K562 (cell line): Measurements from ENCODE around the gene VSNL1. TPM values are rescaled to one million over a fixed set of nuclear protein-coding genes. Genes with fewer than 3 reads are reported as not detected.
A peak's percentile ranks its signal among the peaks of the same experiment; 100 is the strongest.

Experiments used
- ATAC-seq: fragments of 200-7000 bp; cut with Tn5 transposase; 3 replicates; pipeline ENCODE4 v1.9.1; 2020; ENCODE audit warnings: moderate library complexity
- BruUV-seq: library from RNA; stranded (reverse); fragments of 400-500 nt; replicated peaks from 2 replicates; lab custom pipeline; 2021; lab: Mats Ljungman, UMichigan
- CTCF ChIA-PET: fragments of 300-600 bp; formaldehyde crosslinking; extraction: SDS; loops from one replicate; lab custom pipeline; 2021; ENCODE audit warnings: low intra/inter-chr PET ratio; lab: Yijun Ruan, JAX
- POLR2A ChIA-PET: fragments of 300-600, 350-650 bp; sonication (Branson Sonifier 250); formaldehyde crosslinking; extraction: SDS; loops from one replicate; lab custom pipeline; 2021; ENCODE audit warnings: antibody characterized with exemption, inconsistent platforms; lab: Yijun Ruan, JAX
- DNase-seq, 4 experiments: peaks; one replicate each; pipeline versions ENCODE4 v3.0.0 to v3.0.0-alpha.2; 2011 to 2018; ENCODE audit warnings: low spot score in 3 of 4, mixed read lengths in 3 of 4; ENCODE audit errors: extremely low read depth in 1 of 4
- FAIRE-seq: peaks from 2 replicates; lab custom pipeline; 2011; peaks lifted over from hg19 to GRCh38; lab: Jason Lieb, UNC
- H2AFZ ChIP-seq: 2 replicates; pipeline ENCODE4 v1.6.0; 2011; ENCODE audit warnings: low read depth, low read length, control low read depth, inconsistent platforms
- H3K27ac ChIP-seq: fragments of 200-600 bp; 3 replicates; pipeline ENCODE4 v1.8.0; 2011; ENCODE audit warnings: low read depth, mild to moderate bottlenecking, control low read depth, inconsistent platforms, low read length, moderate library complexity, mixed read lengths; ENCODE audit errors: extremely low read depth
- H3K27me3 ChIP-seq, 2 experiments: fragments of 300-600 bp in 1 of 2; 2 replicates in 1 of 2; 3 replicates in 1 of 2; pipeline versions ENCODE4 v1.6.0 to v1.8.0; 2011; ENCODE audit warnings: inconsistent platforms in 2 of 2, low read length in 2 of 2, mild to moderate bottlenecking in 1 of 2, mixed read lengths in 1 of 2, moderate library complexity in 1 of 2; ENCODE audit not compliant: control insufficient read depth in 2 of 2, insufficient read depth in 2 of 2
- H3K36me3 ChIP-seq: fragments of 300-600 bp; 3 replicates; pipeline ENCODE4 v1.8.0; 2011; ENCODE audit warnings: mild to moderate bottlenecking, low read length, inconsistent platforms; ENCODE audit not compliant: control insufficient read depth, insufficient read depth
- H3K4me1 ChIP-seq, 2 experiments: fragments of 200-600 bp in 1 of 2; replicated peaks in 1 of 2; 2 replicates in 1 of 2; 3 replicates in 1 of 2; pipeline versions ENCODE4 v1.5.1 to v1.8.0; 2011; ENCODE audit warnings: inconsistent platforms in 2 of 2, low read length in 2 of 2, mild to moderate bottlenecking in 1 of 2, mixed read lengths in 1 of 2, moderate library complexity in 1 of 2; ENCODE audit not compliant: control insufficient read depth in 2 of 2, insufficient read depth in 2 of 2
- H3K4me2 ChIP-seq: 2 replicates; pipeline ENCODE4 v1.6.1; 2011; ENCODE audit warnings: low read length, control low read depth, inconsistent platforms, mixed read lengths; ENCODE audit not compliant: insufficient read depth
- H3K4me3 ChIP-seq: fragments of 200-600 bp; sonication (generic), shearing (Covaris generic); 2 replicates; pipeline ENCODE4 v1.5.1; 2016; ENCODE audit warnings: control low read depth, inconsistent platforms
- H3K79me2 ChIP-seq: fragments of 200-600 bp; 3 replicates; pipeline ENCODE4 v1.8.0; 2011; ENCODE audit warnings: low read length, inconsistent platforms; ENCODE audit not compliant: control insufficient read depth, insufficient read depth
- H3K9ac ChIP-seq, 2 experiments: 2 replicates each; pipeline versions ENCODE4 v1.6.0 to v1.6.1; 2011; ENCODE audit warnings: low read depth in 2 of 2, low read length in 2 of 2, control low read depth in 1 of 2, inconsistent platforms in 1 of 2, mild to moderate bottlenecking in 1 of 2, mixed read lengths in 1 of 2; ENCODE audit not compliant: insufficient read depth in 1 of 2
- H3K9me1 ChIP-seq: one replicate; pipeline ENCODE4 v1.6.0; 2011; ENCODE audit warnings: inconsistent platforms, mild to moderate bottlenecking, low read length, moderate library complexity; ENCODE audit not compliant: control insufficient read depth, insufficient read depth
- H3K9me3 ChIP-seq: replicated peaks from 2 replicates; pipeline ENCODE4 v1.5.1; 2011; ENCODE audit warnings: low read depth, low read length, inconsistent platforms; ENCODE audit not compliant: control insufficient read depth, insufficient read depth
- H4K20me1 ChIP-seq: replicated peaks from 2 replicates; pipeline ENCODE4 v1.6.1; 2011; ENCODE audit warnings: low read length, inconsistent platforms, mixed read lengths; ENCODE audit not compliant: control insufficient read depth, insufficient read depth
- ARID1B ChIP-seq: fragments of 450-650 bp; IDR thresholded peaks from 2 replicates; pipeline ENCODE4 v1.6.1; 2016; ENCODE audit warnings: antibody characterized with exemption, mild to moderate bottlenecking, inconsistent platforms
- CBFA2T3 ChIP-seq: fragments of 450-650 bp; IDR thresholded peaks from 2 replicates; pipeline ENCODE4 v1.6.1; 2017
- HOXB6 ChIP-seq: fragments of 250-450 bp; sonication (Bioruptor Pico); IDR thresholded peaks from 2 replicates; pipeline ENCODE4 v1.5.1; 2022; ENCODE audit warnings: mild to moderate bottlenecking, borderline replicate concordance
- KAT7 ChIP-seq: sonication (generic); formaldehyde crosslinking; IDR thresholded peaks from 2 replicates; pipeline ENCODE4 v1.8.0; 2022; ENCODE audit warnings: missing genetic modification reagents, mild to moderate bottlenecking, borderline replicate concordance
- KDM1A ChIP-seq, 2 experiments: fragments of 450-650 bp; IDR thresholded peaks; 2 replicates each; pipeline ENCODE4 v1.6.1; 2016; ENCODE audit warnings: mild to moderate bottlenecking in 2 of 2
- NR3C1 ChIP-seq: sonication (generic); formaldehyde crosslinking; IDR thresholded peaks from 2 replicates; pipeline ENCODE4 v1.8.1; 2022; ENCODE audit warnings: missing genetic modification reagents
- PHB2 ChIP-seq: fragments of 450-650 bp; IDR thresholded peaks from 2 replicates; pipeline ENCODE4 v1.6.1; 2017; ENCODE audit warnings: low read depth
- RB1 ChIP-seq: fragments of 450-650 bp; IDR thresholded peaks from 2 replicates; pipeline ENCODE4 v1.6.1; 2017; ENCODE audit warnings: low read depth, mild to moderate bottlenecking
- TCF7 ChIP-seq: sonication (generic); IDR thresholded peaks from 2 replicates; pipeline ENCODE4 v1.6.1; 2016; ENCODE audit warnings: antibody characterized with exemption, borderline replicate concordance
- TRIM28 ChIP-seq: fragments of 450-650 bp; IDR thresholded peaks from 2 replicates; pipeline ENCODE4 v1.6.1; 2017
- ZFX ChIP-seq: sonication (generic); formaldehyde crosslinking; IDR thresholded peaks from 2 replicates; pipeline ENCODE4 v1.8.0; 2022; ENCODE audit warnings: mild to moderate bottlenecking, missing genetic modification reagents, moderate library complexity
- WGBS: fragments of 100-300 bp; shearing (Covaris generic); methylation state at CpG from one replicate; pipeline ENCODE4 v1.1.6; 2016; ENCODE audit warnings: low coverage, mixed read lengths; ENCODE audit not compliant: insufficient coverage; ENCODE audit errors: missing lambda C conversion rate; 5-methylcytosine and 5-hydroxymethylcytosine counted together
- in situ Hi-C: fragments of 300-500 bp; cut with MboI; formaldehyde crosslinking; loops from 4 replicates; pipeline ENCODE4 v1.15.0; 2018; ENCODE audit warnings: inconsistent platforms, mixed read lengths
- intact Hi-C: fragments of 100-400 bp; cut with micrococcal nuclease; formaldehyde crosslinking; loops from 2 replicates; pipeline ENCODE4 v1.14.2; 2022
- polyA plus RNA-seq, 8 experiments: library from polyadenylated mRNA; depleted of rRNA in 4 of 8; stranded (reverse) in 5 of 8; unstranded in 3 of 8; fragments of >200 nt; fragmentation: Nextera tagmentation in 2 of 8; fragmentation: Illumina TruSeq in 1 of 8; extraction: Ambion mirVana in 2 of 8; extraction: Trizol in 1 of 8; gene quantifications; 2 replicates each; pipeline versions ENCODE4 v1.2.1 to v1.2.3, GENCODE V29; 2011 to 2014; ENCODE audit warnings: inconsistent platforms in 1 of 8, missing spikeins in 1 of 8
- total RNA-seq, 7 experiments: library from RNA; depleted of rRNA in 6 of 7; stranded (reverse); fragments of >200 nt in 6 of 7; fragmentation: Illumina TruSeq in 2 of 7; extraction: Trizol in 2 of 7; gene quantifications; 2 replicates each; pipeline versions ENCODE4 v1.2.1 to v1.2.3, GENCODE V29; 2011 to 2021; ENCODE audit warnings: low replicate concordance in 1 of 7
- TF ChIP-seq, protein P1 (sequence below): fragments of 250-450 bp; sonication (Bioruptor Pico); IDR thresholded peaks from 2 replicates; pipeline ENCODE4 v1.5.0; 2021; ENCODE audit warnings: mild to moderate bottlenecking, borderline replicate concordance
- TF ChIP-seq, protein P2 (sequence below): fragments of 200-800 bp; sonication (Bioruptor generic); IDR thresholded peaks from 2 replicates; pipeline ENCODE4 v1.6.1; 2017; ENCODE audit warnings: missing genetic modification characterization, missing compliant biosample characterization
- TF ChIP-seq, protein P3 (sequence below), 3 experiments: IDR thresholded peaks in 2 of 3; conservative IDR thresholded peaks in 1 of 3; 2 replicates each; pipeline ENCODE4 v1.5.1; 2011 to 2012; ENCODE audit warnings: low read length in 3 of 3, mild to moderate bottlenecking in 3 of 3, control low read depth in 2 of 3, improper control_type of control experiment in 1 of 3, inconsistent platforms in 1 of 3, low read depth in 1 of 3, mixed read lengths in 1 of 3, moderate library complexity in 1 of 3; ENCODE audit not compliant: insufficient read depth in 2 of 3
- TF ChIP-seq, protein P4 (sequence below): fragments of 450-650 bp; IDR thresholded peaks from 2 replicates; pipeline ENCODE4 v1.6.1; 2016

The VSNL1 gene
- total and polyA plus RNA-seq, 9 of the 15 experiments (the other 6 are each of a cell fraction or from before 2014, with no cell fraction given): 0.20 TPM; not detected in 8

DNA sequence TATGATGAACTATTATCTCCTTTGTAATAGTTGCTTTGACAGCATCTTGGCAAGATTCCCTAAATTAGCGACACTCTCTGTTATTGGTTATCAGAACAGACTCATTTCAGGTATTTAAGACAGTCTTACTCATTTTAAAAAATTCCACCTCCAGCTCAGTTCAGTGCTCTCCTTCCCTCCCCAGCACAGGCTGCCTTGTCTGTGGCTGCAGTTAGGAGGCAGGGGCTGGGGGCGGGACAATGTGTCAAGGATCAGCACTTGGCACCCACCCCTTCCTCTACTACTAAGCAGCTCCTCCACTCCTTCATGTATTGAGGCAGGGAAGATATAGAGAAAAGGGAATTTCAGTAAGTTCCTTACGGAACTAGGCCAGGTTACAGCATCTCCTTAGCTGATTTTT is 85.0 kb downstream of the VSNL1 start (continued):
- TF ChIP-seq KDM1A (IDR thresholded peaks at IDR 0.05): no peak
- TF ChIP-seq, protein P1, sequence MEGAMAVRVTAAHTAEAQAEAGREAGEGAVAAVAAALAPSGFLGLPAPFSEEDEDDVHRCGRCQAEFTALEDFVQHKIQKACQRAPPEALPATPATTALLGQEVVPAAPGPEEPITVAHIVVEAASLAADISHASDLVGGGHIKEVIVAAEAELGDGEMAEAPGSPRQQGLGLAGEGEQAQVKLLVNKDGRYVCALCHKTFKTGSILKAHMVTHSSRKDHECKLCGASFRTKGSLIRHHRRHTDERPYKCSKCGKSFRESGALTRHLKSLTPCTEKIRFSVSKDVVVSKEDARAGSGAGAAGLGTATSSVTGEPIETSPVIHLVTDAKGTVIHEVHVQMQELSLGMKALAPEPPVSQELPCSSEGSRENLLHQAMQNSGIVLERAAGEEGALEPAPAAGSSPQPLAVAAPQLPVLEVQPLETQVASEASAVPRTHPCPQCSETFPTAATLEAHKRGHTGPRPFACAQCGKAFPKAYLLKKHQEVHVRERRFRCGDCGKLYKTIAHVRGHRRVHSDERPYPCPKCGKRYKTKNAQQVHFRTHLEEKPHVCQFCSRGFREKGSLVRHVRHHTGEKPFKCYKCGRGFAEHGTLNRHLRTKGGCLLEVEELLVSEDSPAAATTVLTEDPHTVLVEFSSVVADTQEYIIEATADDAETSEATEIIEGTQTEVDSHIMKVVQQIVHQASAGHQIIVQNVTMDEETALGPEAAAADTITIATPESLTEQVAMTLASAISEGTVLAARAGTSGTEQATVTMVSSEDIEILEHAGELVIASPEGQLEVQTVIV (CRISPR knock-in tag): no peak
- no peak for TF ChIP-seq PHB2
- TF ChIP-seq RB1: no peak
- TF ChIP-seq NR3C1 (CRISPR knock-in tag): no peak
- no peak for TF ChIP-seq TCF7
- TF ChIP-seq, all 486 proteins: peak for 0

DNA sequence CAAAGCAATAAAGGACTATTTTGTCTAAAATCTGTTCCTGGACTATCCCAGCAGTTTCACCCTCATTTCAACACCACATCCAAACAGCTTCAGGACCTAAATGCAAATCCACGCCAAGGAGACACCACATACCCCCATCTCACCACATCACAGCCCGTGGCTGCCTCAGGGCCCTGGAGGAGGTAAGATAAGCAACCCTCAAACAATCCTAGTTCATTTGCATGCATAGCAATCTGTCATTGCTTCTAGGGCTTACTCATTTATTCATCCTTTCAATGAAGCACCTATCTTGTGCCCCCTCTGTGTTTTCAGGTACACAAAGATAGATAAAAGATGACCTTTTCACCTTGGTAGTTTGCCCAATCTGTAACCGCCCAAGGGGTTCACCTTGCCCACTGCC is 86.5 kb downstream of the VSNL1 start:
- in situ Hi-C loops: no loop called here
- no TSS peak for BruUV-seq
- peak; percentile 74 for TF ChIP-seq CBFA2T3
- TF ChIP-seq ZFX: no peak
- TF ChIP-seq, protein P2, sequence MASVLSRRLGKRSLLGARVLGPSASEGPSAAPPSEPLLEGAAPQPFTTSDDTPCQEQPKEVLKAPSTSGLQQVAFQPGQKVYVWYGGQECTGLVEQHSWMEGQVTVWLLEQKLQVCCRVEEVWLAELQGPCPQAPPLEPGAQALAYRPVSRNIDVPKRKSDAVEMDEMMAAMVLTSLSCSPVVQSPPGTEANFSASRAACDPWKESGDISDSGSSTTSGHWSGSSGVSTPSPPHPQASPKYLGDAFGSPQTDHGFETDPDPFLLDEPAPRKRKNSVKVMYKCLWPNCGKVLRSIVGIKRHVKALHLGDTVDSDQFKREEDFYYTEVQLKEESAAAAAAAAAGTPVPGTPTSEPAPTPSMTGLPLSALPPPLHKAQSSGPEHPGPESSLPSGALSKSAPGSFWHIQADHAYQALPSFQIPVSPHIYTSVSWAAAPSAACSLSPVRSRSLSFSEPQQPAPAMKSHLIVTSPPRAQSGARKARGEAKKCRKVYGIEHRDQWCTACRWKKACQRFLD (CRISPR knock-in tag): no peak
- TF ChIP-seq, protein P3, sequence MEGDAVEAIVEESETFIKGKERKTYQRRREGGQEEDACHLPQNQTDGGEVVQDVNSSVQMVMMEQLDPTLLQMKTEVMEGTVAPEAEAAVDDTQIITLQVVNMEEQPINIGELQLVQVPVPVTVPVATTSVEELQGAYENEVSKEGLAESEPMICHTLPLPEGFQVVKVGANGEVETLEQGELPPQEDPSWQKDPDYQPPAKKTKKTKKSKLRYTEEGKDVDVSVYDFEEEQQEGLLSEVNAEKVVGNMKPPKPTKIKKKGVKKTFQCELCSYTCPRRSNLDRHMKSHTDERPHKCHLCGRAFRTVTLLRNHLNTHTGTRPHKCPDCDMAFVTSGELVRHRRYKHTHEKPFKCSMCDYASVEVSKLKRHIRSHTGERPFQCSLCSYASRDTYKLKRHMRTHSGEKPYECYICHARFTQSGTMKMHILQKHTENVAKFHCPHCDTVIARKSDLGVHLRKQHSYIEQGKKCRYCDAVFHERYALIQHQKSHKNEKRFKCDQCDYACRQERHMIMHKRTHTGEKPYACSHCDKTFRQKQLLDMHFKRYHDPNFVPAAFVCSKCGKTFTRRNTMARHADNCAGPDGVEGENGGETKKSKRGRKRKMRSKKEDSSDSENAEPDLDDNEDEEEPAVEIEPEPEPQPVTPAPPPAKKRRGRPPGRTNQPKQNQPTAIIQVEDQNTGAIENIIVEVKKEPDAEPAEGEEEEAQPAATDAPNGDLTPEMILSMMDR (IDR thresholded peaks at IDR 0.05 in 2 of 3, conservative IDR thresholded peaks at IDR 0.05 in 1 of 3; ENCODE audit: insufficient read depth in 2 of 3, low read depth in 1 of 3, low read length in 3 of 3): no peak
- no peak for TF ChIP-seq TRIM28
- TF ChIP-seq KAT7: no peak
- TF ChIP-seq HOXB6 (CRISPR knock-in tag): no peak
- TF ChIP-seq, protein P4, sequence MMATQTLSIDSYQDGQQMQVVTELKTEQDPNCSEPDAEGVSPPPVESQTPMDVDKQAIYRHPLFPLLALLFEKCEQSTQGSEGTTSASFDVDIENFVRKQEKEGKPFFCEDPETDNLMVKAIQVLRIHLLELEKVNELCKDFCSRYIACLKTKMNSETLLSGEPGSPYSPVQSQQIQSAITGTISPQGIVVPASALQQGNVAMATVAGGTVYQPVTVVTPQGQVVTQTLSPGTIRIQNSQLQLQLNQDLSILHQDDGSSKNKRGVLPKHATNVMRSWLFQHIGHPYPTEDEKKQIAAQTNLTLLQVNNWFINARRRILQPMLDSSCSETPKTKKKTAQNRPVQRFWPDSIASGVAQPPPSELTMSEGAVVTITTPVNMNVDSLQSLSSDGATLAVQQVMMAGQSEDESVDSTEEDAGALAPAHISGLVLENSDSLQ: peak; percentile 26; the same call in 1 of the 2 replicates
- TF ChIP-seq ARID1B: peak; percentile 58

More for the DNA sequence above, 86.5 kb downstream of the VSNL1 start:
- FAIRE-seq (peak; percentile 91), DNase-seq (peak in 2 of 4 experiments; percentile 55 to 69), ATAC-seq (peak; percentile 88)
- Histone ChIP-seq H2AFZ (no peak overlapping the region), H3K9ac (no peak overlapping the region), H3K4me1 (peaks cover 3 to 7% of the 10 kb centered on the region in 2 experiments; a peak in 4 of 5 replicates), H3K4me3 (no peak overlapping the region), H3K36me3 (no peaks in the 10 kb centered on the region), H3K9me3 (no peaks in the 10 kb centered on the region), H3K4me2 (no peak overlapping the region), H3K27me3 (no peaks in the 10 kb centered on the region), H3K79me2 (no peaks in the 10 kb centered on the region), H3K27ac (no peak overlapping the region), H3K9me1 (no peaks in the 10 kb centered on the region), H4K20me1 (no peaks in the 10 kb centered on the region; the same call in 1 of the 2 replicates)
- intact Hi-C loops: no loop called here
- POLR2A ChIA-PET: no interaction called here
- 0% methylated on average over 3 of the region's 3 CpGs for WGBS
- CTCF ChIA-PET: no interaction called here
